GM18505 (cell line): ENCODE results near the gene FOXP1.

Experiments used
- ATAC-seq: cut with Tn5 transposase; IDR thresholded peaks from one replicate; pipeline ENCODE4 v1.9.1; 2021; ENCODE audit not compliant: unreplicated experiment
- POLR2A ChIP-seq: IDR thresholded peaks from 4 replicates; pipeline ENCODE4 v1.6.1; 2011; ENCODE audit warnings: borderline replicate concordance; ENCODE audit not compliant: insufficient read depth, insufficient read length; ENCODE audit errors: extremely low read depth

FOXP1 gene

DNA sequence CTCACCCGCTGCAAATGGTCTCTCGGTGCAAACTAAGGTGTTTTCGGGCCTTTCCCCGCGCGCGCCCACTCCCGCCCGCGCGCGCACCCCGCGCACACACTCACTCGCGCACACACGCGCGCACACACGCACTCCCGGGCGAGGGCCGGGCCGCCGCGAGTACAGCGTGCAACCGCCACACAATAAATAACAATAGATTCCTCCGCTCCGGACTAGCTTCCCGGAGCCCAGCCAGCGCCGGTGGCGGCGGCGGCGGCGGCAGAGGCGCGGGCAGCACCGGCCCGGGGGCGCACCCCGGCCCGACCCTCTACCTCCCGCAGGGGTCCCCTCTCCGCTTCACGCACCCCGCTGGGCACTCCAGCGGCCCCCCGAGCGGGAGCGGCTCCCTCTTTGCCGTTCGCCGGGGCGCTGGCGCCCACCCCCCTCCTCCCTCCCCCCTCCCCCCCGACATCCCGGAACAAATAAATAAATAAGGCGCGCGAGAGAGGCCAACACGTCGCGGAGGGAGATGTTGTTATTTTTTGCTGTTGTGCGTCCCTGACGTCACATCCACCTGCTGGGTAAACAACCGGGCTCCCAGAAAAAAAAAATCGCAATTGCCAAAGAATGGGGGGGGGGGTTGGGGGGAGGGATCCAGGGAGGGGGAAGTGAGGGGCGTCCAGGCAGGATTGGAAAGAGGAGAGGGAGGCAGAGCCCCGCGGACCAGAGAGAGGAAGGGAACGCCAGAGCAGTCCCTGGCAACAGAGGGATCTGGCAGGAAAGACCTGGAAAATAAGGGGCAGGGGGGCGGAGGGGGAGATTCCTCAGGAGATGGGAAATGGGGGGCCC is at the start of gene FOXP1:
Gene FOXP1, minus strand, starts transcription at position 163 of the 828 bp plus-strand sequence. CDS start 385,347 bp downstream, outside the sequence.
- no peak for TF ChIP-seq POLR2A
- ATAC-seq: no peak

DNA sequence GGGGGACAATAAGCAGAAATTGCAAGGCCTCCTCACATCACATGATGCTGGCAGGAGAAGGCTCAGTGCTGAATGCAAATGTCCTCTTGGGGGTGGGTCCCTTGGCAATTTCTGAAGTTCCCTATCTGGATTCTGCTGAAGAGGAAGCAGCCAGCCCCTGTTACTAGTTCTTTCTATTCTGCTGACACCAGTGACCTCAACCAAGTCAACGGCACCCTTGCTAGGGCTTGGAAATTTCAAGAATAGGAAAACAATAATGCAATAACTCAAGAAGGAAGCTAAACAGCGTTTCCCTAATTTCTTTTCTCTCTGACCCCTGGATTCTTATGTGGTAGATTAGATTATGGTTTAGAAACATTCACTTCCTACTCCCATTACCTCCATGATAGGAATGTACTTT is 46.2 kb upstream of the FOXP1 start:
- TF ChIP-seq POLR2A: no peak
- no peak for ATAC-seq

DNA sequence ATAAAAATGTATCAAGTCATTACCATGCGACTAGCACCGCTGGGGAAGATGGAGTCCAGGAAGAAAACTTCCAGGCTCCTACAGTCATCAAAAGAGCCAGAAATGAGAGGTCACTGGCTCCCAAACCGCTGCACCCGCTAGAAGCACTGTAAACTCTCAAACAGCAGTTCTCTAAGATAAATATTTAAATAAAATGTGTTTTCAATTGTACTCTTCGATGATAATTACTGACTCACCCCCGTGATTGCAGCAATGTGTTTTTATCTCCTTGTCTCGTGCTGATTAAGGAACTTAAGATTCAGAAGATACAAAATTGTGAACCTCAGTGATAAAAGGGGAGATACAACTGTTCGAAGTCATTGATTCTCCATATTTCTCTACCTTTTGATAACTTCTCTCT is 45.8 kb upstream of the FOXP1 start:
- no peak for ATAC-seq
- no peak for TF ChIP-seq POLR2A

GRCh38 chr3:71628522-71628921 is 45.0 kb upstream of the FOXP1 start:
- no peak for TF ChIP-seq POLR2A
- ATAC-seq: no peak

- no peak for ATAC-seq
- TF ChIP-seq POLR2A: no peak
These were observed 42.1 kb upstream of the FOXP1 start for GRCh38 chr3:71625676-71626075.

GRCh38 chr3:71621825-71622537 is 38.5 kb upstream of the FOXP1 start:
- no peak for TF ChIP-seq POLR2A
- ATAC-seq: no peak

- no peak for ATAC-seq
These were observed 35.0 kb upstream of the FOXP1 start for GRCh38 chr3:71618538-71618937.

DNA sequence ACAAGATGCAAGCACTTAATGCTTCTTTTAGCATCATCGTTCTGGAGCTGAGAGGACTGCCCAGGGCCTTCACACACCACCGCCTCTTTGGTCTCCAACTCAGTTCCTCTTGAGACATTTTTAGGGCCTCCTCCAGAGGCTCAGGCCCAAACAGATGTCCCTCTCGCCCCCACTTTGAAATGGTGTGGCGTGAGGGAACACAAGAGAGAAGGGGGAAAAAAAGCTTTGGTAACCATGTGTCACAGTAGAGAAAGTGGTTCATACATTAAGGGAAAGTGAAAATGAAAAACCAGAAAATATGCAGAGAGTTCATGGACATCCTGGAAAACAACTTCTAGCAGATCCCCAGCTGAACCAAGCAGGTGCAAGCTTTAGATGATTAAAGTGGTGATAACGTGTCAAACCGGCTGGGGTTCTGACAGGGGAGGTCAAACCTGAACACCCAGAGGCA is 33.1 kb upstream of the FOXP1 start:
- ATAC-seq: no peak
- no peak for TF ChIP-seq POLR2A

More at GRCh38 chr3:71618538-71618937, 35.0 kb upstream of the FOXP1 start:
- no peak for TF ChIP-seq POLR2A

DNA sequence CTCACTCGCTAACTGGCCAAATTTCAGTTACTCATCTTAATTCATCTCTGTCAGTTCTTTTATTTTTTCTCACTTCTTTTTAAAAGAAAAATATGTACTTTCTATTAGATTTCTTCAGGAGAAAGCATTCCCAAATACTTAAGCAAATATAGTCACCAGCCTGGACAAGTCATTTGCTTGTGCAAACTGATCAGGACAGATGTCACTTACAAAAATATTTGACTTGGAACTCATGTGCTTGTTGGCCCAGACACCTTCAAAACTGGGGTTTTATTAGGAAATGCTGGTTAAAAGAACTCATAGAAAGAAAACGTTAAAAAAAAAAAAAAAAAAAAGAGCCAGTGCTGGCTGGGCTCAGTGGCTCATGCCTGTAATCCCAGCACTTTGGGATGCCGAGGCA is 31.3 kb upstream of the FOXP1 start:
- ATAC-seq: no peak
- no peak for TF ChIP-seq POLR2A

DNA sequence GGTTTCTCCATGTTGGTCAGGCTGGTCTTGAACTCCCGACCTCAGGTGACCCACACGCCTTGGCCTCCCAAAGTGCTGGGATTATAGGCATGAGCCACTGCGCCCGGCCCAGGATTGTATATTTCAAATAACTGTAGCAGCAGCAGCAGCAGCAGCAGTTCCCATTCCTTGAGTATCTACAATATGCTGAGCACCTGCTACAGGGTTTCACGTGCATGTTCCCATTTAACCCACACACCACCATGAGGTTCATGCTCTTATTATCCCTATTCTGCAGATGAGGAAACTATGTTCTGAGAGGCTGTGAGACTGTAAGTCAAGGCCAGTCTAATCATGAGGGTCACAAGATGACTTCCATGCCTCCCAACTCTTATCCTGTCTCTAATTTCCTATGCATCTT is 30.9 kb upstream of the FOXP1 start:
- no peak for TF ChIP-seq POLR2A
- ATAC-seq: no peak

DNA sequence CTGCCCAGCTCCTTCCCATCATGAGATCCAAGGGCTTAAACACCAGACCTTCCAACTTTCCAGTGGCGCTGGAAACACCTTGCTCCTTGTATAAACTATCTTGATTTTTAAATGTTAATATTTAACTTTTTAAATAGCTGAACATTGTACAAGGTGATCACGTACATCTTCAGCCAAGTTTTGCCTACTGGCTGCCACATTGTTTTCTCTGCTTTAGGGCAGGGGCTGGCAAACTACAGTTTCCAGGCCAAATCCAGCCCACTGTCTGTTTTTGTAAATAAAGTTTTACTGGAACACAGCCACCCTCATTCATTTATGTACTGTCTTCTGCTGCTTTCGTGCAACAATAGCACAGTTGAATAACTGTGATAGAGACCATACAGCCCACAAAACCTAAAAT is 27.6 kb upstream of the FOXP1 start:
- no peak for ATAC-seq

GRCh38 chr3:71607364-71607763 is 23.8 kb upstream of the FOXP1 start:
- ATAC-seq: no peak
- no peak for TF ChIP-seq POLR2A

More for the DNA sequence above, 27.6 kb upstream of the FOXP1 start:
- TF ChIP-seq POLR2A: no peak

DNA sequence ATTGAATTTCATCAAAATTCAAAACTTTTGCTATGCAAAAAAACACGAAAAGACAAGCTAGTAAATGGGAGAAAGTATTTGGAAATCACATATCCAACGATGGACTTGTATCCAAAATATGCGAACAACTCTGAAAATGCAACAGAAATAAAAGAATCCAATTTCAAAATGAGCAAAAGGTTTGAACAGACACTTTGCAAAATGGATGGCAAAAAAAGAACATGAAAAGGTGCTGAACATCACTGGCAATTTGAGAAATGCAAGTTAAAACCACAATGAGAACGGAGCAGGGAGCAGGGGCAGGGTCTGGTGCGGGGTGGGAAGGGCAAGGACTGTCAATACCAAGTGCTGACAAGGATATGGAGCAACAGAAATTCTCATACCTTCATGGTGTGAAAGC is 23.1 kb upstream of the FOXP1 start:
- no peak for TF ChIP-seq POLR2A
- ATAC-seq: no peak

DNA sequence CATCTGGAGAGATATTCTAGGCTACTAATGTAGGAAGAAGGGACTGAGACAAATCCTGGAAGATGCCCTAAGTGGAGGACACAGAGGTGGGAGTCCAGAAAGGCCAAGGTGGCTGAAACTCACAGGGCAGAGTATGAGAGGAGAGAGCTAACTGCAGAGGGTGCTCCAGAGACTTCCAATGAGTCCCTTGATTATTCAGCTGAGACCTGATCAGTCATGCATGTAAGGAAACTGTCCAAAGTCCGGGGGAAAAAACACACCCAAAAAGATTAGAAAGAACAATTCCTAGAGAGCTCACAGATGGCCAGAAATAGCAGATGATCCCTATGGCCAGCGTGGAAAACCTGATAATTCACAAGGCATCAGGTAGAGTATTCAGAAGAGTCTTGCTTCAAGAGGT is 18.7 kb upstream of the FOXP1 start:
- ATAC-seq: no peak
- no peak for TF ChIP-seq POLR2A
